ENCODE data around the gene CLIP2.

Gene CLIP2

DNA sequence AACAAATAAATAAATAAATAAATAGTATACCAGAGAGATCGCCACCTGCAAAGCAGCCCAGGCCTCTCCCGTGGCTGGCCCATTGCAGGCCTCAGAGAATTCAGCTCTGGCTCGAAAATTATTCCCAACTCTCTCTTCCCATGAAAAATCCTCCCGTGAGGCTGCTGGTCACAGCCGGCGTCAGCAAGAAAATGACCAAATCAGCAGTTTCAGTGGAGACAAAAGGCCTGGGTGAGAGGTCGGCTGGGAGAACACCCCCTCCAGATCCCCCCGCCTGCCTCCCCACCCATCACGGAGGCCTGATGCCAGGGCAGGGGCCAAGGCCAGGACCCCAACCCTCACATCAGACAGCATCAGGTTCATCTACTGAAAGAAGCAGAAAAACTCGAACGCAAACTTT lies 3.1 kb upstream of the CLIP2 start:
- no peak for DNase-seq
- H3K4me3 ChIP-seq (ENCODE audit: insufficient read depth, low read depth, low read length, poor library complexity, severe bottlenecking): no peak overlapping the region
- peaks cover 23% of the 10 kb centered on the region for H3K4me1 ChIP-seq (ENCODE audit: control insufficient read depth, insufficient read depth, low read length, poor library complexity, severe bottlenecking)
- H3K36me3 ChIP-seq (ENCODE audit: control insufficient read depth, insufficient read depth, low read length): no peaks in the 10 kb centered on the region
- H3K27ac ChIP-seq (ENCODE audit: insufficient read depth, low read length, poor library complexity, severe bottlenecking): no peak overlapping the region
- H3K9me3 ChIP-seq (ENCODE audit: control insufficient read depth, low read length): no peaks in the 10 kb centered on the region
- no peaks in the 10 kb centered on the region for H3K27me3 ChIP-seq (replicated peaks; ENCODE audit: control insufficient read depth, insufficient read depth, low read length, poor library complexity, severe bottlenecking)

DNA sequence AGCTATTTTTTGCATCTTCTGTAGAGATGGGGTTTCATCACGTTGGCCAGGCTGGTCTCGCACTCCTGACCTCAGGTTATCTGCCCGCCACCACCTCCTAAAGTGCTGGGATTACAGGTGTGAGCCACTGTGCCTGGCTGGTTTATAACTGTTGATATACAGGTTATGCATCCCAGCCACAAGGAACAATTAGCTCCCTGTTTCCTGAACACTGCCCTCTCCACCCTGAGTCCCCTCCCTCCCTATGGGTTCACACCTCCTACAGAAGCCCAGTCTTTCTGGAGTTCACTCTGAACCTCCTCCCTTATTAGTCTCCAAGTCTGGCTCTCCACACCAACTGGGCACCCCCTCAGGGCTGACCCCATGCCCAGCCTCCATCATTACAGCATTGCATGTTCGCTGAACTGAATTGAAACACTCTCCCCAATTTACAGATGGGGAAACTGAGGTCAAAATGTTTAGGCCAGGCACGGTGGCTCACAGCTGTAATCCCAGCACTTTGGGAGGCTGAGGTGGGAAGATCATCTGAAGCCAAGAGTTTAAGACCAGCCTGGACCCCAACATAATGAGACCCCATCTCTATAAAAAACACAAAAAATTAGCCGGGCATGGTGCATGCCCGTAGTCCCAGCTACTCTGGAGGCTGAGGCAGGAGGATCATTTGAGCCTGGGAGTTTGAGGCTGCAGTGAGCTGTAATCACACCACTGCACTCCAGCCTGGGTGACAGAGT lies 1.7 kb upstream of the CLIP2 start:
- H3K36me3 ChIP-seq (ENCODE audit: control insufficient read depth, insufficient read depth, low read length): no peaks in the 10 kb centered on the region
- H3K27me3 ChIP-seq (replicated peaks; ENCODE audit: control insufficient read depth, insufficient read depth, low read length, poor library complexity, severe bottlenecking): no peaks in the 10 kb centered on the region
- H3K27ac ChIP-seq (ENCODE audit: insufficient read depth, low read length, poor library complexity, severe bottlenecking): no peak overlapping the region
- H3K4me3 ChIP-seq (ENCODE audit: insufficient read depth, low read depth, low read length, poor library complexity, severe bottlenecking): no peak overlapping the region
- H3K9me3 ChIP-seq (ENCODE audit: control insufficient read depth, low read length): no peaks in the 10 kb centered on the region
- no peak for DNase-seq
- peaks cover 23% of the 10 kb centered on the region for H3K4me1 ChIP-seq (ENCODE audit: control insufficient read depth, insufficient read depth, low read length, poor library complexity, severe bottlenecking)

DNA sequence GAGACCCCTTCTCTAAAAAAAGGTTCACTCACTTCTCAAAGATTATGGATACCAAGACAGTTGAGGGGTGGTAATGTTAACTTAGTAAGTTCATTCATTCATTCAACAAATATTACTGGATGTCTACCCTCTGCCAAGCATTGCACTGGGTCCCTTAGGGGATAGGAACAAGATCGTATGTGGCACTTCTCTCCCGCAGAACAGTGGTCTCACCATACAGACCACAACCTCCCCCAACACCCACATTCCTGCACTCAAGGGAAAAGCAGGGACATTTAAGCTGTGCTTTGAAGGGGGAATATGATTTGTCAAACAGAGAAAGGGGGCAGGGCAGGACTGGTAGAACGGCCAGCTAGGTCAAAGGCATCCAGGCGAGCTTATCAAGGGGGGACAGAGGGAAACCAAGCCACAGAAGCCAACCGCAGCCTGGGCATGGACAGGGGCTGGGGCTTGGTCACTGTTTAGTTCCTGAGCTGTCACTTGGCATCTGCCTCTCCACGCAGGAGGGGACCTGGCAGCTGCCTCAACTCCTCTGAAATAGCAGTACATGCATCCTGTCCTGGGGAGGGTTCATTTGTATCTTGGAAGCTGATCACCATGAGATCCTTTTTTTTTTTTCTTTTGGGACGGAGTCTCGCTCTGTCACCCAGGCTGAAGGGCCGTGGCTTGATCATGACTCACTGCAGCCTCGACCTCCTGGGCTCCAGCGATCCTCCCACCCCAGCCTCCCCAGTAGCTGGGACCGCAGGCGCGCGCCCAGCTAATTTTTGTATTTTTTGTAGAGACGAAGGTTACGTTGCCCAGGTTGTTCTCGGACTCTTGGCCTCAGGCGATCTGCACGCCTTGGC lies 949 bp upstream of the CLIP2 start:
- peak overlapping the region; percentile 67 for H3K4me3 ChIP-seq (ENCODE audit: insufficient read depth, low read depth, low read length, poor library complexity, severe bottlenecking)
- H3K9me3 ChIP-seq (ENCODE audit: control insufficient read depth, low read length): no peaks in the 10 kb centered on the region
- DNase-seq: no peak
- no peaks in the 10 kb centered on the region for H3K36me3 ChIP-seq (ENCODE audit: control insufficient read depth, insufficient read depth, low read length)
- H3K4me1 ChIP-seq (ENCODE audit: control insufficient read depth, insufficient read depth, low read length, poor library complexity, severe bottlenecking): peaks cover 23% of the 10 kb centered on the region
- H3K27ac ChIP-seq (ENCODE audit: insufficient read depth, low read length, poor library complexity, severe bottlenecking): no peak overlapping the region
- no peaks in the 10 kb centered on the region for H3K27me3 ChIP-seq (replicated peaks; ENCODE audit: control insufficient read depth, insufficient read depth, low read length, poor library complexity, severe bottlenecking)

DNA sequence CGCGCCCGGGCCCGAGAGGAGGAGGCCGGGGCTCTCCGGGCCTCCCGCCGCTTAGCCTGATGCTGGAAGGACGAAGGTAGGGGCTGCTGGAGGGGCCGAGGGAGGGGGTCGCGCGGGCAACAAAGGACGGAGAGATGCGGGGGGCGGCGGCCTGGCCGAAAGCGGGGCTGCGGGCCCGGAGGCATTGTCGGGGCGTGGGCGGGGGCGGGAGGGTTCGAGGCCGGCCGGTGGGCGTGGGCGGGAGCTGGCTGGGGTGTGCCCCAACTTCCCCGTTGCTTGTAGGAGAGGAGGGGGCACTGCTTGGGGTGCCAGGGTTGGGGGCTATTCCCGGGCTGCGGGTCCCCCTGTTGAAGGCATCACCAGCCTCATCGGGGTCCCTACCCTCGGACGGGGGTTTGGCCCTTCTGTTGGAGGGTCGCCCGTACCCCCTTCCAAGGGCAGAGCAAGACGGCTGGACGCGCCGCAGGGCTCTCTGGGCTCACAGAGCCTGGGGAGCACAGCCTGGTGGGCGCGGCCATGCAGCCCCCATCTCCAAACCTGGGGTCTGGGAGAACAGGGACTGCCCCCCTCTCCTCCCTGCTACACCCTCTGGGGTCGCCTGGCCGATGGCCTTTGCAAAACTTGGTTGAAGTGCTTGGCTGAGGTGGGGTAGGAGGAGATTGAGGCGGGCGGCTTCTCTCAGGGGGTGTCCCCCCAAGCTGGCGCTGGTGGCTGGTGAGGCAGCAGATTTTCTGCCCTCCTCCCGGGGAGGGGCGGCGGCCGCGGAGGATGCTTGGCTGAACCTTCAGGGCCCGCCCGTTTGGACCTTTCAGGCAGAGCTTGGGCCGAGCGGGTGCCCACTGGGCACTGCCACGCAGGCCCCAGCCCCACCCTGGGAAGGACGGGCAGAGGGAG lies 699 bp downstream of the CLIP2 start:
- Histone ChIP-seq H3K4me1 (ENCODE audit: control insufficient read depth, insufficient read depth, low read length, poor library complexity, severe bottlenecking) (peaks cover 23% of the 10 kb centered on the region), H3K27ac (ENCODE audit: insufficient read depth, low read length, poor library complexity, severe bottlenecking) (no peak overlapping the region), H3K9me3 (ENCODE audit: control insufficient read depth, low read length) (no peaks in the 10 kb centered on the region), H3K4me3 (ENCODE audit: insufficient read depth, low read depth, low read length, poor library complexity, severe bottlenecking) (peak overlapping the region; percentile 68), H3K27me3 (replicated peaks; ENCODE audit: control insufficient read depth, insufficient read depth, low read length, poor library complexity, severe bottlenecking) (no peaks in the 10 kb centered on the region), H3K36me3 (ENCODE audit: control insufficient read depth, insufficient read depth, low read length) (no peaks in the 10 kb centered on the region)
- DNase-seq: peak; percentile 6 to 9 (median 9)

DNA sequence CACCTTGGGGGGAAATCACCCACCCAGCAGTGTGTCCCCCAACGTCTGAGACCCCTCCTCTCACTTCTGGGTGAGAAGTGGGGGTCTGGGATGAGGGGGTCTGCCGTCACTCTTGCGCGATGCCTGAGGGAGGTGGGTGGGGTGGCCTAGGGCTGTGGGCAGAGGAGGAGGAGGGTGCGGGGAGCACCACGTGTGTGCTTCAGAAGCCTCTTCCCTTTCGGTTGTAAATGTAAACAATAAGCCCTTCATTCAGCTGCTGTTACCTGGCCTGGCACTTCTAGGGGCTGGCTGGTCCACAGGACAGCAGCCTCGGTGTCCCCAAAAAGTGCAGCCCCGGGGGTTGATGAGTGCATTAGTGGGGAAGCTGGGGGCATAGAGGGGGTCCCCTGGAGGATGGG lies 1.3 kb downstream of the CLIP2 start:
- DNase-seq: no peak
- Histone ChIP-seq H3K27me3 (replicated peaks; ENCODE audit: control insufficient read depth, insufficient read depth, low read length, poor library complexity, severe bottlenecking) (no peaks in the 10 kb centered on the region), H3K36me3 (ENCODE audit: control insufficient read depth, insufficient read depth, low read length) (no peaks in the 10 kb centered on the region), H3K4me3 (ENCODE audit: insufficient read depth, low read depth, low read length, poor library complexity, severe bottlenecking) (peak overlapping the region; percentile 68), H3K9me3 (ENCODE audit: control insufficient read depth, low read length) (no peaks in the 10 kb centered on the region), H3K4me1 (ENCODE audit: control insufficient read depth, insufficient read depth, low read length, poor library complexity, severe bottlenecking) (peaks cover 23% of the 10 kb centered on the region), H3K27ac (ENCODE audit: insufficient read depth, low read length, poor library complexity, severe bottlenecking) (no peak overlapping the region)

DNA sequence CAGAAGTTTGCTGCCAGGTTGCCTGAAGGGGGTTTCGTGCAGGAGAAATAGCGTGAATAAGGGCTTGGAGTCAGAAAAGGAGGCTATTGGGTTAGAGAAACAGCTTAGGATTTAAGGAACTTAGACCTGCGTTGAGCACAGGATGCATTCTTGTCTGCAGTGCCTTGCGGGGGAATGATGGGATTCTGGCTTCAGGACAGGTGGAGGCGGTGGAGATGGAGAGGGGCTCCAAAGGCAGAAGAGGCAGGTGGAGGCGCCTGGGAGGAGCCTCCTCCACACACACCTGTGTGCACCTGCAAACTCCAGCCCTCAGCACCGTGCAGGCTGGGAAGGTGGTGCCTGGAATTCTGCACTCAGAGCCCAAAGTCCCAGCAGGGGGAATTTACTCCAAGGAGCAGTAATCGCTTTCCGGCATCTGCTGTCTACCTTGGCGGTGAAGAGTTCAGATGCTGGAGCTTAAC lies 1.8 kb downstream of the CLIP2 start:
- Histone ChIP-seq H3K4me1 (ENCODE audit: control insufficient read depth, insufficient read depth, low read length, poor library complexity, severe bottlenecking) (peaks cover 23% of the 10 kb centered on the region), H3K36me3 (ENCODE audit: control insufficient read depth, insufficient read depth, low read length) (no peaks in the 10 kb centered on the region), H3K27me3 (replicated peaks; ENCODE audit: control insufficient read depth, insufficient read depth, low read length, poor library complexity, severe bottlenecking) (no peaks in the 10 kb centered on the region), H3K9me3 (ENCODE audit: control insufficient read depth, low read length) (no peaks in the 10 kb centered on the region), H3K4me3 (ENCODE audit: insufficient read depth, low read depth, low read length, poor library complexity, severe bottlenecking) (no peak overlapping the region), H3K27ac (ENCODE audit: insufficient read depth, low read length, poor library complexity, severe bottlenecking) (no peak overlapping the region)
- DNase-seq: no peak

DNA sequence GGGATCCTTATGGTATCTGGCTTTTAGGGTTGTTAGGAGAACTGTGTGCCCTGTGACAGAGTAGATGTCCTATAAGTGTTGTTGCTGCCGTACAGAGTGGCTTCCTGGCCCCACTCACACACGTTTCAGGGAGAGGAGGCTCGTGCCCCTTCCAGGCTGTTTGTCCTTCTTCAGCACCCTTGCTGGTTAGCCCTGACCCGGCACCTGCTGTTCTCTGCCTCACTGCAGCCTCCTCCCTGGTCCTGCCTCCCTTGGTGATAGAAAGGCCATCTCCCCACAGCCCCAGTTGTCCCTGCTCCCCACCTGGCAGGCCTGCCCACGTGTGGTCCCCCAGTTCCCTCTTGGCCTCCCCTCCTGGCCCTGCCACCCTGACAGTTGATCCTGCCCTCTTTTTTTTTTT lies 2.3 kb downstream of the CLIP2 start:
- H3K27ac ChIP-seq (ENCODE audit: insufficient read depth, low read length, poor library complexity, severe bottlenecking): no peak overlapping the region
- H3K36me3 ChIP-seq (ENCODE audit: control insufficient read depth, insufficient read depth, low read length): no peaks in the 10 kb centered on the region
- peaks cover 23% of the 10 kb centered on the region for H3K4me1 ChIP-seq (ENCODE audit: control insufficient read depth, insufficient read depth, low read length, poor library complexity, severe bottlenecking)
- no peaks in the 10 kb centered on the region for H3K27me3 ChIP-seq (replicated peaks; ENCODE audit: control insufficient read depth, insufficient read depth, low read length, poor library complexity, severe bottlenecking)
- no peak overlapping the region for H3K4me3 ChIP-seq (ENCODE audit: insufficient read depth, low read depth, low read length, poor library complexity, severe bottlenecking)
- no peaks in the 10 kb centered on the region for H3K9me3 ChIP-seq (ENCODE audit: control insufficient read depth, low read length)
- no peak for DNase-seq

DNA sequence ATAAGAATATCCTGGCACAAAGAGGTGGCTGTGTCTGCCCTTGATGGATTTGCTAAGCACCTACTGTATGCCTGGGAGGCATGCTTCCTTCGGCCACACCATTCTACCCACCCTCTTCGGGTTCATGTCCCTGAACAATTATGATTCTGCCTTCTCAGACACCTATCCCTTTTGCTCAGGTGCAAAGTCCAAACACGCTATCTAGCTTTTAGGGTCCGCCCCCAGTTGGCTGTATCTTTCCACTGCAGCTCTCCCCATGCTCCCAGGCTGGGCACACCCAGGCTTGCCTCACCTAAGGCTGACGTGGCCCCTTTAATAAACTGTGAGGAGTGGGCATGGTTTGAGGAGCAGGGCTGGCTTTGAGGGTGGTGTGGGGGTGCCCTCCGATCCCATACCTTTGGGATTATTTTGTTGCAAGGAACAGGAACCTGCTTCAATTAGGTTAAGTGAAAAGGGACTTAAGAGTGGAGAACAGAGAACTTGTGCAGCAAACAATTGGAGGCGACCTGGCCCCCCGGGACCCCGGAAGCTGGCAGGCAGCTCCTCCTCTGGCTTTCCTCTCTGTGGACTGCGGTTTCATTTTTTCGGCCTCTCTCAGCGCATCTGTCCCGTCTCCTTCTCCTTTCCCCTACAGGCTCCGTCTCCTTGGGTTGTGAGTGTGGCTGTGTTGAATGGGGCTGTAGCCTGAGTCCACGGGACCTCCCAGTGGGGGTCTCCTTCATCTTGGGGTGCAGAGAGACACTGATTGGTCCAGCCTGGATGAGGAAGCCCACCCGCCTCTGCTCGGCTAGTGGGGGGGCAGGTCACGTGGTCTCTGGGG lies 3.8 kb downstream of the CLIP2 start:
- no peak overlapping the region for H3K27ac ChIP-seq (ENCODE audit: insufficient read depth, low read length, poor library complexity, severe bottlenecking)
- peaks cover 23% of the 10 kb centered on the region for H3K4me1 ChIP-seq (ENCODE audit: control insufficient read depth, insufficient read depth, low read length, poor library complexity, severe bottlenecking)

DNA sequence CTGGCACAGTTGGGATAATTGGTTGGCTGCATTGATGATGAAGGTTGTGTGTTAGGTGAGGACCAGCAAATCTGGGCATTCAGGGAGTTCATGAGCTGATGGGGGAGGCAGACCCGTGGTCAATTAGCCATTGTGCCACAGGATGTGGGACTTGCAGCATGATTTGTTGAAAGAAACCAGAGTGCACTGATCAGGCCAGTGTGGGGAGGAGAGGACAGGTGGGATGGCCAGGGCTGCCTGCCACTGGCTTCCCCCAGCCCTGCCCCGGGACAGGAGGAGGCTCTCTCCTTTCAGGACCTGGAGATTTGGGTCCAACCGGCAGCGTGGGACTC lies 4.3 kb downstream of the CLIP2 start:
- Histone ChIP-seq H3K9me3 (ENCODE audit: control insufficient read depth, low read length) (no peaks in the 10 kb centered on the region), H3K27ac (ENCODE audit: insufficient read depth, low read length, poor library complexity, severe bottlenecking) (no peak overlapping the region), H3K27me3 (replicated peaks; ENCODE audit: control insufficient read depth, insufficient read depth, low read length, poor library complexity, severe bottlenecking) (no peaks in the 10 kb centered on the region), H3K4me3 (ENCODE audit: insufficient read depth, low read depth, low read length, poor library complexity, severe bottlenecking) (no peak overlapping the region), H3K36me3 (ENCODE audit: control insufficient read depth, insufficient read depth, low read length) (no peaks in the 10 kb centered on the region), H3K4me1 (ENCODE audit: control insufficient read depth, insufficient read depth, low read length, poor library complexity, severe bottlenecking) (peaks cover 17% of the 10 kb centered on the region)
- no peak for DNase-seq

More for the DNA sequence above, 3.8 kb downstream of the CLIP2 start:
- Histone ChIP-seq H3K4me3 (ENCODE audit: insufficient read depth, low read depth, low read length, poor library complexity, severe bottlenecking) (no peak overlapping the region), H3K9me3 (ENCODE audit: control insufficient read depth, low read length) (no peaks in the 10 kb centered on the region), H3K27me3 (replicated peaks; ENCODE audit: control insufficient read depth, insufficient read depth, low read length, poor library complexity, severe bottlenecking) (no peaks in the 10 kb centered on the region), H3K36me3 (ENCODE audit: control insufficient read depth, insufficient read depth, low read length) (no peaks in the 10 kb centered on the region)
- DNase-seq: no peak

Measured in effector memory CD4-positive, alpha-beta T cell (primary cell).